Endothelial cell of umbilical vein (primary cell): Measurements from ENCODE around the gene DOCK1.

Source experiments
- CTCF ChIP-seq, 2 donors: IDR thresholded peaks; 1 replicate in 1 of 2; 2 replicates in 1 of 2; pipeline ENCODE4 v1.5.1; 2011; ENCODE audit warnings: low read length in 2 of 2, mild to moderate bottlenecking in 2 of 2, moderate library complexity in 2 of 2, control low read depth in 1 of 2, inconsistent platforms in 1 of 2, low read depth in 1 of 2; ENCODE audit not compliant: insufficient read depth in 1 of 2; ENCODE audit errors: extremely low read depth in 1 of 2
- EZH2 ChIP-seq: IDR thresholded peaks from 2 replicates; pipeline ENCODE4 v1.6.1; 2012; ENCODE audit warnings: borderline replicate concordance, low read depth, mild to moderate bottlenecking, moderate library complexity, low read length, inconsistent platforms; ENCODE audit not compliant: severe bottlenecking
- MAX ChIP-seq: IDR thresholded peaks from 2 replicates; pipeline ENCODE4 v1.6.1; 2011; ENCODE audit not compliant: insufficient read depth, insufficient read length
- MYC ChIP-seq: IDR thresholded peaks from one replicate; pipeline ENCODE4 v1.6.1; 2011; ENCODE audit warnings: mild to moderate bottlenecking, low read depth, low read length
- POLR2A ChIP-seq: IDR thresholded peaks from 2 replicates; pipeline ENCODE4 v1.6.1; 2012; ENCODE audit warnings: low read depth, mild to moderate bottlenecking, control low read depth, low read length
- POLR2AphosphoS5 ChIP-seq: IDR thresholded peaks from 2 replicates; pipeline ENCODE4 v1.6.1; 2012; ENCODE audit warnings: low read depth, mild to moderate bottlenecking, control low read depth, low read length, moderate library complexity; ENCODE audit not compliant: insufficient read depth

DNA sequence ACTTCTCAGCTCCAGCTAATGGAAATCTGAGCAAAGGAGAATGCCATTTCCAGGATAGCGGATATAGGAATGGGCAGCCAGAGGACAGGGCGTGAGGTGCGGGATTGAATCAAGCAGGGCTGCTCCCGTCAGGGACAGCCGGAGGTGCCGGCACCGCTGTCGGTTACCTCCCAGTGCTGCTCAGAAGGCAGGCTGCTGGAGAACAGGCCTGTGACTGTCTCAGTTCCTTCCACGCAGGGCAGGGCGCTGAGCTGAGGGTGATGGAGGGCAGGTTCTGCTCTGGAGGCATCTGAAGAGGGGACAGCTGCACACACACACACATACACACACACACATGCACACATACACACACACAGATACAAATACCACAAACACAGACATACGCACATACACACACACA lies 111.1 kb downstream of the DOCK1 start:
- TF ChIP-seq CTCF (IDR thresholded peaks at IDR 0.05; ENCODE audit: extremely low read depth in 1 of 2, insufficient read depth in 1 of 2, low read depth in 1 of 2, low read length in 2 of 2) (no peak), EZH2 (no peak), POLR2AphosphoS5 (no peak), POLR2A (no peak), MAX (no peak), MYC (no peak)
